HEK293T (cell line): ENCODE data around the gene SSBP2.
"Not testable (repeated sequence)": the region's sequence is repeated elsewhere in the genome, so short reads cannot be mapped to it uniquely, and the experiment has no call there.

Source experiments
- ELF4 ChIP-seq: fragments of 450-650 bp; IDR thresholded peaks from 2 replicates; pipeline ENCODE4 v1.6.1; 2017; ENCODE audit warnings: antibody characterized with exemption
- FOXA1 ChIP-seq: fragments of 450-650 bp; IDR thresholded peaks from 2 replicates; pipeline ENCODE4 v1.6.1; 2016; ENCODE audit warnings: mild to moderate bottlenecking
- FOXM1 ChIP-seq: fragments of 450-650 bp; IDR thresholded peaks from 2 replicates; pipeline ENCODE4 v1.6.1; 2017; ENCODE audit warnings: mild to moderate bottlenecking, borderline replicate concordance
- HDGF ChIP-seq: fragments of 450-650 bp; IDR thresholded peaks from 2 replicates; pipeline ENCODE4 v1.6.1; 2017; ENCODE audit warnings: antibody characterized with exemption, borderline replicate concordance
- LEF1 ChIP-seq: fragments of 450-650 bp; IDR thresholded peaks from 2 replicates; pipeline ENCODE4 v1.6.1; 2017; ENCODE audit warnings: mild to moderate bottlenecking, borderline replicate concordance
- NFRKB ChIP-seq: fragments of 450-650 bp; IDR thresholded peaks from 2 replicates; pipeline ENCODE4 v1.6.1; 2016; ENCODE audit warnings: mild to moderate bottlenecking, moderate library complexity
- SP1 ChIP-seq: fragments of 450-650 bp; IDR thresholded peaks from 2 replicates; pipeline ENCODE4 v1.6.1; 2017
- TARDBP ChIP-seq: fragments of 450-650 bp; IDR thresholded peaks from 2 replicates; pipeline ENCODE4 v1.6.1; 2016
- ZNF384 ChIP-seq: fragments of 450-650 bp; IDR thresholded peaks from 2 replicates; pipeline ENCODE4 v1.6.1; 2016
- TF ChIP-seq, protein P1 (sequence below): fragments of 450-650 bp; IDR thresholded peaks from 2 replicates; pipeline ENCODE4 v1.6.1; 2016

DNA sequence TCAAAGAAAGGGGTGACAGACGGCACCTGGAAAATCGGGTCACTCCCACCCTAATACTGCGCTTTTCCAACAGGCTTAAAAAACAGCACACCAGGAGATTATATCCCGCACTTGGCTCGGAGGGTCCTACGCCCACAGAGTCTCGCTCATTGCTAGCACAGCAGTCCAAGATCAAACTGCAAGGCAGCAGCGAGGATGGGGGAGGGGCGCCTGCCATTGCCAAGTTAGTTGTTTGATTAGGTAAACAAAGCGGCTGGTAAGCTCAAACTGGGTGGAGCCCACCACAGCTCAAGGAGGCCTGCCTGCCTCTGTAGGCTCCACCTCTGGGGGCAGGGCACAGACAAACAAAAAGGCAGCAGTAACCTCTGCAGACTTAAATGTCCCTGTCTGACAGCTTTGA, 158.8 kb downstream of the SSBP2 start:
- TF ChIP-seq ZNF384, HDGF, FOXM1, NFRKB, ELF4, SP1, TARDBP, FOXA1, LEF1: not testable (repeated sequence)
- TF ChIP-seq, protein P1, sequence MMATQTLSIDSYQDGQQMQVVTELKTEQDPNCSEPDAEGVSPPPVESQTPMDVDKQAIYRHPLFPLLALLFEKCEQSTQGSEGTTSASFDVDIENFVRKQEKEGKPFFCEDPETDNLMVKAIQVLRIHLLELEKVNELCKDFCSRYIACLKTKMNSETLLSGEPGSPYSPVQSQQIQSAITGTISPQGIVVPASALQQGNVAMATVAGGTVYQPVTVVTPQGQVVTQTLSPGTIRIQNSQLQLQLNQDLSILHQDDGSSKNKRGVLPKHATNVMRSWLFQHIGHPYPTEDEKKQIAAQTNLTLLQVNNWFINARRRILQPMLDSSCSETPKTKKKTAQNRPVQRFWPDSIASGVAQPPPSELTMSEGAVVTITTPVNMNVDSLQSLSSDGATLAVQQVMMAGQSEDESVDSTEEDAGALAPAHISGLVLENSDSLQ = not testable (repeated sequence)
